ENCODE measurements around the gene THTPA. TPM values are rescaled to one million over a fixed set of nuclear protein-coding genes. Genes with fewer than 3 reads are reported as not detected.

Gene THTPA
- total RNA-seq, 4 donors from 2014 or later = 23.3 to 48.5 (median 37.6) TPM

- no peak for TF ChIP-seq POLR2A (IDR thresholded peaks at IDR 0.05)
- TF ChIP-seq, protein P1, sequence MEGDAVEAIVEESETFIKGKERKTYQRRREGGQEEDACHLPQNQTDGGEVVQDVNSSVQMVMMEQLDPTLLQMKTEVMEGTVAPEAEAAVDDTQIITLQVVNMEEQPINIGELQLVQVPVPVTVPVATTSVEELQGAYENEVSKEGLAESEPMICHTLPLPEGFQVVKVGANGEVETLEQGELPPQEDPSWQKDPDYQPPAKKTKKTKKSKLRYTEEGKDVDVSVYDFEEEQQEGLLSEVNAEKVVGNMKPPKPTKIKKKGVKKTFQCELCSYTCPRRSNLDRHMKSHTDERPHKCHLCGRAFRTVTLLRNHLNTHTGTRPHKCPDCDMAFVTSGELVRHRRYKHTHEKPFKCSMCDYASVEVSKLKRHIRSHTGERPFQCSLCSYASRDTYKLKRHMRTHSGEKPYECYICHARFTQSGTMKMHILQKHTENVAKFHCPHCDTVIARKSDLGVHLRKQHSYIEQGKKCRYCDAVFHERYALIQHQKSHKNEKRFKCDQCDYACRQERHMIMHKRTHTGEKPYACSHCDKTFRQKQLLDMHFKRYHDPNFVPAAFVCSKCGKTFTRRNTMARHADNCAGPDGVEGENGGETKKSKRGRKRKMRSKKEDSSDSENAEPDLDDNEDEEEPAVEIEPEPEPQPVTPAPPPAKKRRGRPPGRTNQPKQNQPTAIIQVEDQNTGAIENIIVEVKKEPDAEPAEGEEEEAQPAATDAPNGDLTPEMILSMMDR (IDR thresholded peaks at IDR 0.05) = no peak
- no peak overlapping the region for H3K4me3 ChIP-seq
- no peaks in the 10 kb centered on the region for H3K4me1 ChIP-seq
- no peaks in the 10 kb centered on the region for H3K36me3 ChIP-seq
- no peak for DNase-seq
- H3K9me3 ChIP-seq = no peaks in the 10 kb centered on the region
- no peak overlapping the region for H3K27ac ChIP-seq
- H3K27me3 ChIP-seq = no peaks in the 10 kb centered on the region
These were observed 38.3 kb upstream of the THTPA start for GRCh38 chr14:23517650-23518326.

DNA sequence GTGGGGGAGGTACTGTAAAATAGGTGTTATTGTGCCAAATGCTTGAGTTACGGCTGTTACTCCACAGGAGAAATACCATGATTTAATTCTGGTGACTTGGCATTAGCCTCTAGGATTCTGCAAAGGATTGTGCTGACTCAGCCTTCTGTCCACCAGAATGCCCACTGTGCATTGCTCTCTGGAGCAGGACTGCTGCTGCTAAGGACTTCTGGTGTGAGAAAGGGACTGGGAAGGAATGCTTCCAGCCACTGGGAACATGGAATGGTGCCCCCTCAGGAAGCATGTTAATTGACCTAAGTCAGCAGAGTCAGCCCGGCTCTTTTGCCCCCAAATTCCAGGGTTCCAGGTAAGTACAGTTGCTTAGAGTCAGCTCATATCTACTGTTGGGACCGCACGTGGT is 37.4 kb upstream of the THTPA start:
- H3K36me3 ChIP-seq = no peaks in the 10 kb centered on the region
- no peak overlapping the region for H3K4me3 ChIP-seq
- no peaks in the 10 kb centered on the region for H3K27me3 ChIP-seq
- H3K27ac ChIP-seq = no peak overlapping the region
- H3K9me3 ChIP-seq = no peaks in the 10 kb centered on the region
- no peak for TF ChIP-seq POLR2A (IDR thresholded peaks at IDR 0.05)
- TF ChIP-seq, protein P1 (IDR thresholded peaks at IDR 0.05) = no peak
- H3K4me1 ChIP-seq = no peaks in the 10 kb centered on the region
- DNase-seq = no peak

DNA sequence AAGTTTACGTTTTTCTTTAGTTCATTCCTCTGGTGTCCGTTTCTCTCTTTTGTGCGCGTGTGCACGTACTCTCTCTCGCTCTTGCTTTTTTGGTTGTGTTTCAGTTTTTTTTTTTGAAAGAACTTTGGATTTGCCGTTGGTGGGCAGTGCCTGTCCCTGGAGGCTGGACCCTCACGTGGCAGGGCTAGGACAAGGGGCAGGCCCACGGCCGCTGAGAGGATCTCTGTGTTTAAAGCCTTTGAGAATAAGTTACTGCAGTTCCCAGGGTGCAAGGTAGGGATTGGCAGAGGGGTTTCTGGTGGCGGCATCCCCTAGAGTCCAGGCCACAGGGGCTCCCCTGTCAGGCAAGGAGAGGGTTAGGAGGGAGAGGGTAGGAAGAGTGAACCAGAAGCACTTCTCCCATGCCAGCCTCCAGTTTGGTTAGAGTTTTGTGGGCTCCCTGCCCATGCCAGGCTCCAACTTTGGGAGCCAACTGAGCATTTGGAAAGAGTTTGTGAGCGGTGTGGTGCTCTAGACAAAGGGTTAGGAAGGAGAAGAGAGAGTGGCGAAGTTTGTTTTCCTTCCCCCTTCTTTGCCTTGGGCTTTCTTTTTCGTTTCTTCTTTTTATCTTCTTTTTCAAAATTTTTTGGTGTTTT is 35.1 kb upstream of the THTPA start:
- no peak overlapping the region for H3K27ac ChIP-seq
- no peaks in the 10 kb centered on the region for H3K4me1 ChIP-seq
- H3K4me3 ChIP-seq = no peak overlapping the region
- no peaks in the 10 kb centered on the region for H3K27me3 ChIP-seq
- no peak for TF ChIP-seq POLR2A (IDR thresholded peaks at IDR 0.05)
- TF ChIP-seq, protein P1 (IDR thresholded peaks at IDR 0.05) = no peak
- no peaks in the 10 kb centered on the region for H3K36me3 ChIP-seq
- DNase-seq = no peak
- no peaks in the 10 kb centered on the region for H3K9me3 ChIP-seq

- no peaks in the 10 kb centered on the region for H3K27me3 ChIP-seq
- H3K4me3 ChIP-seq = no peak overlapping the region
- no peak for DNase-seq
- no peak overlapping the region for H3K27ac ChIP-seq
- H3K9me3 ChIP-seq = no peaks in the 10 kb centered on the region
- TF ChIP-seq, protein P1 (IDR thresholded peaks at IDR 0.05) = no peak
- no peak for TF ChIP-seq POLR2A (IDR thresholded peaks at IDR 0.05)
- H3K36me3 ChIP-seq = no peaks in the 10 kb centered on the region
- no peaks in the 10 kb centered on the region for H3K4me1 ChIP-seq
These were observed 34.1 kb upstream of the THTPA start for GRCh38 chr14:23521785-23522640.

DNA sequence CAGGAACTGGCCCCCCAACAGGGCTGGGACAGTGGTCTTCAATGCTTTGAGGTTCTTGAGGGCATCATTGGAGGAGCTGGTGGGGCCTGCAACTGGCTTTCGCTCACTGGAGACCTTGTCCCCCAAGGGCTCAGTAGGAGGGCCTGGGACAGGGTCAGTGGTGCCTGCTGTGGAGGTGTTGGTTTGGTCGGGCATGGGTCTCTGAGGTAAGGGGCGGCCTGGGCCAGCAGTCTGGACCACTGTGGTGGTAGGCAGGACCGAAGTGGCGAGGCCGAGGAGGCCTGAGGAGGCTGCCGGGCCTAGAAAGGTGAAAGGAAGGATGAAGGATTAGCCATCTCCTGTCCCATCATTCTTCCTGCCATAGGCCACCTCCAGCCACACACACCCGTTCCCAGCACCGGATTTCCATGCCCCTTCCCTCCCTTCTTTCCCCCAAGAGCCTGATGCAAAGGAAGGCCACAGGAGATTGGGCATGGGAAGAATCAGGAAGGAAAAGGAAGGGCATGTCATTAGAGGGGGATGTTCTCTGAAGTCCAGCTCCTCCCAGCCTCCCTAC is 33.4 kb upstream of the THTPA start:
- Histone ChIP-seq H3K36me3 (no peaks in the 10 kb centered on the region), H3K27ac (no peak overlapping the region), H3K4me3 (no peak overlapping the region), H3K9me3 (no peaks in the 10 kb centered on the region), H3K27me3 (no peaks in the 10 kb centered on the region), H3K4me1 (no peaks in the 10 kb centered on the region)
- DNase-seq = no peak
- TF ChIP-seq POLR2A (IDR thresholded peaks at IDR 0.05) = no peak
- TF ChIP-seq, protein P1 (IDR thresholded peaks at IDR 0.05) = no peak
